ENCODE measurements around the gene CDK17.
"Not testable (repeated sequence)": the region's sequence is repeated elsewhere in the genome, so short reads cannot be mapped to it uniquely, and the experiment has no call there.

Gene CDK17

GRCh38 chr12:96399919-96400630 lies at the start of gene CDK17:
Gene CDK17 (minus strand): TSS chr12:96400439. CDS start chr12:96334836, 65,603 bp downstream.
- ATAC-seq (replicated peaks) = peak; percentile 61 to 67
- peak within 1 kb of the TSS; percentile 87 to 90 for H3K4me3 Mint-ChIP-seq
- no peaks in the 10 kb centered on the region for H3K36me3 Mint-ChIP-seq
- no peaks in the 10 kb centered on the region for H3K9me3 Mint-ChIP-seq
- DNase-seq = peak; percentile 77
- H3K27ac Mint-ChIP-seq = peak within 1 kb of the TSS; percentile 99
- H3K27me3 Mint-ChIP-seq = no peaks in the 10 kb centered on the region
- peaks cover 11 to 35% of the 10 kb centered on the region in 2 donors for H3K4me1 Mint-ChIP-seq

GRCh38 chr12:96448300-96448699 lies 48.1 kb upstream of the CDK17 start:
- no peak for DNase-seq
- Mint-ChIP-seq H3K27me3 (no peaks in the 10 kb centered on the region), H3K36me3 (peaks cover 1 to 4% of the 10 kb centered on the region in 2 donors), H3K9me3 (peaks cover 0 to 2% of the 10 kb centered on the region in 2 donors), H3K4me3 (no peak overlapping the region), H3K4me1 (peaks cover 17 to 30% of the 10 kb centered on the region in 2 donors), H3K27ac (no peak overlapping the region)
- ATAC-seq (replicated peaks) = no peak

GRCh38 chr12:96447256-96447655 lies 47.0 kb upstream of the CDK17 start:
- H3K4me3 Mint-ChIP-seq = no peak overlapping the region

GRCh38 chr12:96445691-96446583 lies 45.7 kb upstream of the CDK17 start:
- H3K27ac Mint-ChIP-seq = peak overlapping the region; percentile 84
- peaks cover 10 to 27% of the 10 kb centered on the region in 2 donors for H3K4me1 Mint-ChIP-seq
- ATAC-seq (replicated peaks) (peak; percentile 99), DNase-seq (peak; percentile 33)
- peak overlapping the region; percentile 36 to 43 for H3K4me3 Mint-ChIP-seq
- no peaks in the 10 kb centered on the region for H3K27me3 Mint-ChIP-seq
- peaks cover 0 to 2% of the 10 kb centered on the region in 2 donors for H3K9me3 Mint-ChIP-seq
- H3K36me3 Mint-ChIP-seq = peaks cover 0 to 1% of the 10 kb centered on the region in 2 donors

More at GRCh38 chr12:96447256-96447655, 47.0 kb upstream of the CDK17 start:
- H3K36me3 Mint-ChIP-seq = peaks cover 0 to 1% of the 10 kb centered on the region in 2 donors
- H3K27ac Mint-ChIP-seq = no peak overlapping the region
- H3K27me3 Mint-ChIP-seq = no peaks in the 10 kb centered on the region
- H3K4me1 Mint-ChIP-seq = peaks cover 12 to 30% of the 10 kb centered on the region in 2 donors
- peaks cover 0 to 2% of the 10 kb centered on the region in 2 donors for H3K9me3 Mint-ChIP-seq
- DNase-seq = no peak
- ATAC-seq (replicated peaks) = no peak

- no peaks in the 10 kb centered on the region for H3K27me3 Mint-ChIP-seq
- no peak for ATAC-seq (replicated peaks)
- DNase-seq = no peak
- H3K4me3 Mint-ChIP-seq = no peak overlapping the region
- peaks cover 9 to 21% of the 10 kb centered on the region in 2 donors for H3K4me1 Mint-ChIP-seq
- peaks cover 0 to 1% of the 10 kb centered on the region in 2 donors for H3K9me3 Mint-ChIP-seq
- H3K36me3 Mint-ChIP-seq = no peaks in the 10 kb centered on the region
- no peak overlapping the region for H3K27ac Mint-ChIP-seq
Observed at GRCh38 chr12:96444399-96444798, 44.2 kb upstream of the CDK17 start.

GRCh38 chr12:96442906-96443305 lies 42.7 kb upstream of the CDK17 start:
- Mint-ChIP-seq H3K9me3 (peaks cover 0 to 1% of the 10 kb centered on the region in 2 donors), H3K4me1 (peaks cover 9 to 21% of the 10 kb centered on the region in 2 donors), H3K4me3 (no peak overlapping the region), H3K27me3 (no peaks in the 10 kb centered on the region), H3K27ac (no peak overlapping the region), H3K36me3 (no peaks in the 10 kb centered on the region)
- ATAC-seq (replicated peaks) (no peak), DNase-seq (no peak)

- H3K36me3 Mint-ChIP-seq = no peaks in the 10 kb centered on the region
- peaks cover 9 to 21% of the 10 kb centered on the region in 2 donors for H3K4me1 Mint-ChIP-seq
- no peaks in the 10 kb centered on the region for H3K27me3 Mint-ChIP-seq
- H3K27ac Mint-ChIP-seq = no peak overlapping the region
- H3K4me3 Mint-ChIP-seq = no peak overlapping the region
- peaks cover 0 to 1% of the 10 kb centered on the region in 2 donors for H3K9me3 Mint-ChIP-seq
- ATAC-seq (replicated peaks) (no peak), DNase-seq (no peak)
Observed at GRCh38 chr12:96441816-96442215, 41.6 kb upstream of the CDK17 start.

GRCh38 chr12:96438330-96438729 lies 38.1 kb upstream of the CDK17 start:
- Mint-ChIP-seq H3K4me3 (no peak overlapping the region), H3K9me3 (peaks cover 4% of the 10 kb centered on the region in 2 donors), H3K27me3 (no peaks in the 10 kb centered on the region), H3K36me3 (peaks cover 2 to 4% of the 10 kb centered on the region in 2 donors), H3K27ac (no peak overlapping the region), H3K4me1 (peaks cover 6 to 11% of the 10 kb centered on the region in 2 donors)
- ATAC-seq (replicated peaks) = no peak
- DNase-seq = no peak

- H3K27ac Mint-ChIP-seq = no peak overlapping the region
Observed at GRCh38 chr12:96437171-96437445, 36.9 kb upstream of the CDK17 start.

GRCh38 chr12:96436366-96437170 lies 36.3 kb upstream of the CDK17 start:
- H3K4me3 Mint-ChIP-seq = no peak overlapping the region
- H3K27me3 Mint-ChIP-seq = no peaks in the 10 kb centered on the region
- peaks cover 2 to 4% of the 10 kb centered on the region in 2 donors for H3K36me3 Mint-ChIP-seq
- ATAC-seq (replicated peaks) (no peak), DNase-seq (no peak)
- peaks cover 6 to 11% of the 10 kb centered on the region in 2 donors for H3K4me1 Mint-ChIP-seq
- peaks cover 4% of the 10 kb centered on the region in 2 donors for H3K9me3 Mint-ChIP-seq
- no peak overlapping the region for H3K27ac Mint-ChIP-seq

More at GRCh38 chr12:96437171-96437445, 36.9 kb upstream of the CDK17 start:
- peaks cover 4% of the 10 kb centered on the region in 2 donors for H3K9me3 Mint-ChIP-seq
- DNase-seq (no peak), ATAC-seq (replicated peaks) (no peak)
- peaks cover 2 to 4% of the 10 kb centered on the region in 2 donors for H3K36me3 Mint-ChIP-seq
- peaks cover 6 to 11% of the 10 kb centered on the region in 2 donors for H3K4me1 Mint-ChIP-seq
- H3K4me3 Mint-ChIP-seq = no peak overlapping the region
- H3K27me3 Mint-ChIP-seq = no peaks in the 10 kb centered on the region

- peak overlapping the region; percentile 1 to 2 for H3K4me3 Mint-ChIP-seq
- H3K9me3 Mint-ChIP-seq = peaks cover 3 to 4% of the 10 kb centered on the region in 2 donors
- peaks cover 2 to 4% of the 10 kb centered on the region in 2 donors for H3K36me3 Mint-ChIP-seq
- peaks cover 4 to 7% of the 10 kb centered on the region in 2 donors for H3K4me1 Mint-ChIP-seq
- H3K27ac Mint-ChIP-seq = peak overlapping the region; percentile 11
- H3K27me3 Mint-ChIP-seq = no peaks in the 10 kb centered on the region
- DNase-seq (peak; percentile 54), ATAC-seq (replicated peaks) (peak; percentile 97 to 100)
Observed at GRCh38 chr12:96434107-96434506, 33.9 kb upstream of the CDK17 start.

GRCh38 chr12:96432496-96433321 lies 32.5 kb upstream of the CDK17 start:
- DNase-seq; H3K27me3 Mint-ChIP-seq; H3K4me1 Mint-ChIP-seq; ATAC-seq (replicated peaks); H3K4me3 Mint-ChIP-seq; H3K9me3 Mint-ChIP-seq; H3K36me3 Mint-ChIP-seq: not testable (repeated sequence)
- peak overlapping the region; percentile 42 for H3K27ac Mint-ChIP-seq

GRCh38 chr12:96431067-96431466 lies 30.8 kb upstream of the CDK17 start:
- peaks cover 3 to 4% of the 10 kb centered on the region in 2 donors for H3K9me3 Mint-ChIP-seq
- H3K36me3 Mint-ChIP-seq = peaks cover 2 to 4% of the 10 kb centered on the region in 2 donors
- peaks cover 7 to 9% of the 10 kb centered on the region in 2 donors for H3K4me1 Mint-ChIP-seq
- H3K27me3 Mint-ChIP-seq = no peaks in the 10 kb centered on the region
- DNase-seq (no peak), ATAC-seq (replicated peaks) (no peak)
- H3K4me3 Mint-ChIP-seq = no peak overlapping the region
- H3K27ac Mint-ChIP-seq = no peak overlapping the region
